Measurements from ENCODE around the gene IRF1.

DNA sequence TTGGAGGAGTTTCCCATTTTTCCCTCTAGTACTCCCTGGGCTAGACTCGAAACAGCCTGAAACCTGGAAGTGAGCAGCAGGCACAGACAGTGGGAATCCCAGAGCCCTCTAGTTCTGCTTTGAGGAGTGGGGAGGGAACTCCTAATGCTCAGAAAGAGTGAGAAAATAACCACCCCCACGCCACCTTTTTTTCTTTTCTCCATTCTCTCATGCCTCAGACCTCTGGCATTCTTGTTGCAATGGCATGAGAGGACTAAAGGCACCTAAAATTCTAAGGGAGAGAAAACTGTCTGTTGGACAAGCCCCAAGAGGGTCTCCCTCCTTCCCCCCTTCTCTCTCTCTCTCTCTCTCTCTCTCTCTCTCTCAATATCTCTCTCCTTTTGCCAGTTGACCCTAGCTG lies 15.1 kb upstream of the IRF1 start:
- TF ChIP-seq, protein P1, sequence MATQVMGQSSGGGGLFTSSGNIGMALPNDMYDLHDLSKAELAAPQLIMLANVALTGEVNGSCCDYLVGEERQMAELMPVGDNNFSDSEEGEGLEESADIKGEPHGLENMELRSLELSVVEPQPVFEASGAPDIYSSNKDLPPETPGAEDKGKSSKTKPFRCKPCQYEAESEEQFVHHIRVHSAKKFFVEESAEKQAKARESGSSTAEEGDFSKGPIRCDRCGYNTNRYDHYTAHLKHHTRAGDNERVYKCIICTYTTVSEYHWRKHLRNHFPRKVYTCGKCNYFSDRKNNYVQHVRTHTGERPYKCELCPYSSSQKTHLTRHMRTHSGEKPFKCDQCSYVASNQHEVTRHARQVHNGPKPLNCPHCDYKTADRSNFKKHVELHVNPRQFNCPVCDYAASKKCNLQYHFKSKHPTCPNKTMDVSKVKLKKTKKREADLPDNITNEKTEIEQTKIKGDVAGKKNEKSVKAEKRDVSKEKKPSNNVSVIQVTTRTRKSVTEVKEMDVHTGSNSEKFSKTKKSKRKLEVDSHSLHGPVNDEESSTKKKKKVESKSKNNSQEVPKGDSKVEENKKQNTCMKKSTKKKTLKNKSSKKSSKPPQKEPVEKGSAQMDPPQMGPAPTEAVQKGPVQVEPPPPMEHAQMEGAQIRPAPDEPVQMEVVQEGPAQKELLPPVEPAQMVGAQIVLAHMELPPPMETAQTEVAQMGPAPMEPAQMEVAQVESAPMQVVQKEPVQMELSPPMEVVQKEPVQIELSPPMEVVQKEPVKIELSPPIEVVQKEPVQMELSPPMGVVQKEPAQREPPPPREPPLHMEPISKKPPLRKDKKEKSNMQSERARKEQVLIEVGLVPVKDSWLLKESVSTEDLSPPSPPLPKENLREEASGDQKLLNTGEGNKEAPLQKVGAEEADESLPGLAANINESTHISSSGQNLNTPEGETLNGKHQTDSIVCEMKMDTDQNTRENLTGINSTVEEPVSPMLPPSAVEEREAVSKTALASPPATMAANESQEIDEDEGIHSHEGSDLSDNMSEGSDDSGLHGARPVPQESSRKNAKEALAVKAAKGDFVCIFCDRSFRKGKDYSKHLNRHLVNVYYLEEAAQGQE (IDR thresholded peaks at IDR 0.05), result no peak
- TF ChIP-seq SP1 (IDR thresholded peaks at IDR 0.05), result no peak
- TF ChIP-seq HNF4A (conservative IDR thresholded peaks at IDR 0.05), result no peak
- TF ChIP-seq GABPA (IDR thresholded peaks at IDR 0.05 in 1 of 2, conservative IDR thresholded peaks at IDR 0.05 in 1 of 2), result no peak

Data from liver (tissue), 2 donors.